ENCODE measurements around the gene KRT78. TPM values are rescaled to one million over a fixed set of nuclear protein-coding genes. Genes with fewer than 3 reads are reported as not detected.

Gene KRT78
- total and polyA plus RNA-seq, 2 of the 13 experiments (the other 11 are each of a cell fraction or from before 2014, with no cell fraction given): not detected

- intact Hi-C loops (cut with micrococcal nuclease; ENCODE audit: unreplicated experiment): no loop called here
- Histone ChIP-seq H3K9me3 (ENCODE audit: low read length) (no peaks in the 10 kb centered on the region), H3K27me3 (ENCODE audit: control insufficient read depth in 1 of 2, insufficient read depth in 2 of 2, low read length in 2 of 2) (peaks cover 0 to 4% of the 10 kb centered on the region in 2 experiments; a peak in 2 of 5 replicates), H3K4me2 (ENCODE audit: low read depth, low read length) (no peak overlapping the region), H3K36me3 (replicated peaks in 1 of 2; ENCODE audit: control insufficient read depth in 1 of 2, insufficient read depth in 2 of 2, low read length in 2 of 2) (no peaks in the 10 kb centered on the region), H4K20me1 (ENCODE audit: insufficient read depth, low read length) (no peaks in the 10 kb centered on the region), H3K4me3 (replicated peaks in 1 of 3; ENCODE audit: insufficient read depth in 1 of 3, low read depth in 2 of 3, low read length in 3 of 3) (no peak overlapping the region), H3K4me1 (ENCODE audit: insufficient read depth, low read length) (no peaks in the 10 kb centered on the region), H3K9ac (ENCODE audit: insufficient read depth, low read depth, low read length) (no peak overlapping the region), H2AFZ (ENCODE audit: low read length) (no peak overlapping the region), H3K27ac (ENCODE audit: extremely low read length, insufficient read depth, low read length) (no peak overlapping the region), H3K79me2 (ENCODE audit: insufficient read depth, low read length) (no peaks in the 10 kb centered on the region)
- BruUV-seq (replicated peaks): no TSS peak
- 2% methylated on average over 7 of the region's 7 CpGs for WGBS (ENCODE audit: low lambda C conversion rate)
- ATAC-seq: no peak
- ChIA-PET POLR2A (no interaction called here), CTCF (ENCODE audit: low intra/inter-chr PET ratio, low total read pairs) (no interaction called here)
- no peak for TF ChIP-seq JARID2 (CRISPR knock-in tag; IDR thresholded peaks at IDR 0.05; ENCODE audit: insufficient replicate concordance)
- no peak for TF ChIP-seq ZNF83 (CRISPR knock-in tag; IDR thresholded peaks at IDR 0.05; ENCODE audit: borderline replicate concordance)
- in situ Hi-C loops (cut with HindIII; ENCODE audit: extremely low pct_ligation_motif_present, low pct_unique_long_range_greater_than_20kb): no loop called here
- no peak for DNase-seq (ENCODE audit: low spot score)
- no peak for FAIRE-seq
Measured at GRCh38 chr12:52798671-52799504, 49.9 kb downstream of the KRT78 start.

- in situ Hi-C loops (cut with HindIII; ENCODE audit: extremely low pct_ligation_motif_present, low pct_unique_long_range_greater_than_20kb) (no loop called here), intact Hi-C loops (cut with micrococcal nuclease; ENCODE audit: unreplicated experiment) (no loop called here)
- H3K27ac ChIP-seq (ENCODE audit: extremely low read length, insufficient read depth, low read length): no peak overlapping the region
- no peak overlapping the region for H2AFZ ChIP-seq (ENCODE audit: low read length)
- POLR2A ChIA-PET: no interaction called here
- no peak overlapping the region for H3K4me3 ChIP-seq (replicated peaks in 1 of 3; ENCODE audit: insufficient read depth in 1 of 3, low read depth in 2 of 3, low read length in 3 of 3)
- FAIRE-seq: no peak
- H3K79me2 ChIP-seq (ENCODE audit: insufficient read depth, low read length): no peaks in the 10 kb centered on the region
- CTCF ChIA-PET (ENCODE audit: low intra/inter-chr PET ratio, low total read pairs): no interaction called here
- DNase-seq (ENCODE audit: low spot score): no peak
- H3K4me2 ChIP-seq (ENCODE audit: low read depth, low read length): no peak overlapping the region
- H3K27me3 ChIP-seq (ENCODE audit: control insufficient read depth in 1 of 2, insufficient read depth in 2 of 2, low read length in 2 of 2): peaks cover 0 to 4% of the 10 kb centered on the region in 2 experiments; a peak in 2 of 5 replicates
- no peak for ATAC-seq
- H4K20me1 ChIP-seq (ENCODE audit: insufficient read depth, low read length): no peaks in the 10 kb centered on the region
- no peaks in the 10 kb centered on the region for H3K9me3 ChIP-seq (ENCODE audit: low read length)
- no peaks in the 10 kb centered on the region for H3K4me1 ChIP-seq (ENCODE audit: insufficient read depth, low read length)
- no peak overlapping the region for H3K9ac ChIP-seq (ENCODE audit: insufficient read depth, low read depth, low read length)
- no peaks in the 10 kb centered on the region for H3K36me3 ChIP-seq (replicated peaks in 1 of 2; ENCODE audit: control insufficient read depth in 1 of 2, insufficient read depth in 2 of 2, low read length in 2 of 2)
- WGBS (ENCODE audit: low lambda C conversion rate): 11% methylated on average over 4 of the region's 4 CpGs
- no TSS peak for BruUV-seq (replicated peaks)
- TF ChIP-seq ZNF230 (CRISPR knock-in tag; IDR thresholded peaks at IDR 0.05) (no peak), ZNF781 (CRISPR knock-in tag; IDR thresholded peaks at IDR 0.05; ENCODE audit: borderline replicate concordance, not compliant biosample characterization) (no peak), FIP1L1 (IDR thresholded peaks at IDR 0.05; ENCODE audit: borderline replicate concordance, insufficient read depth, low read depth, low read length) (no peak), ZMYM4 (CRISPR knock-in tag; IDR thresholded peaks at IDR 0.05) (no peak), ZFYVE20 (CRISPR knock-in tag; IDR thresholded peaks at IDR 0.05; ENCODE audit: borderline replicate concordance, low read depth) (no peak), HOXA3 (CRISPR knock-in tag; IDR thresholded peaks at IDR 0.05) (no peak), MIER2 (CRISPR knock-in tag; IDR thresholded peaks at IDR 0.05) (no peak), TFE3 (CRISPR knock-in tag; IDR thresholded peaks at IDR 0.05) (no peak)
- TF ChIP-seq, protein P1, sequence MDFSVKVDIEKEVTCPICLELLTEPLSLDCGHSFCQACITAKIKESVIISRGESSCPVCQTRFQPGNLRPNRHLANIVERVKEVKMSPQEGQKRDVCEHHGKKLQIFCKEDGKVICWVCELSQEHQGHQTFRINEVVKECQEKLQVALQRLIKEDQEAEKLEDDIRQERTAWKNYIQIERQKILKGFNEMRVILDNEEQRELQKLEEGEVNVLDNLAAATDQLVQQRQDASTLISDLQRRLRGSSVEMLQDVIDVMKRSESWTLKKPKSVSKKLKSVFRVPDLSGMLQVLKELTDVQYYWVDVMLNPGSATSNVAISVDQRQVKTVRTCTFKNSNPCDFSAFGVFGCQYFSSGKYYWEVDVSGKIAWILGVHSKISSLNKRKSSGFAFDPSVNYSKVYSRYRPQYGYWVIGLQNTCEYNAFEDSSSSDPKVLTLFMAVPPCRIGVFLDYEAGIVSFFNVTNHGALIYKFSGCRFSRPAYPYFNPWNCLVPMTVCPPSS (IDR thresholded peaks at IDR 0.05): no peak
- TF ChIP-seq, protein P2, sequence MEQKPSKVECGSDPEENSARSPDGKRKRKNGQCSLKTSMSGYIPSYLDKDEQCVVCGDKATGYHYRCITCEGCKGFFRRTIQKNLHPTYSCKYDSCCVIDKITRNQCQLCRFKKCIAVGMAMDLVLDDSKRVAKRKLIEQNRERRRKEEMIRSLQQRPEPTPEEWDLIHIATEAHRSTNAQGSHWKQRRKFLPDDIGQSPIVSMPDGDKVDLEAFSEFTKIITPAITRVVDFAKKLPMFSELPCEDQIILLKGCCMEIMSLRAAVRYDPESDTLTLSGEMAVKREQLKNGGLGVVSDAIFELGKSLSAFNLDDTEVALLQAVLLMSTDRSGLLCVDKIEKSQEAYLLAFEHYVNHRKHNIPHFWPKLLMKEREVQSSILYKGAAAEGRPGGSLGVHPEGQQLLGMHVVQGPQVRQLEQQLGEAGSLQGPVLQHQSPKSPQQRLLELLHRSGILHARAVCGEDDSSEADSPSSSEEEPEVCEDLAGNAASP (CRISPR knock-in tag; IDR thresholded peaks at IDR 0.05; ENCODE audit: borderline replicate concordance): no peak
Measured at GRCh38 chr12:52798003-52798670, 50.7 kb downstream of the KRT78 start.
